HG03565 (cell line): ENCODE results near the gene TMCC1.
"Not testable (repeated sequence)": the region's sequence is repeated elsewhere in the genome, so short reads cannot be mapped to it uniquely, and the experiment has no call there.

Source experiments
- ATAC-seq: cut with Tn5 transposase; IDR thresholded peaks from one replicate; pipeline ENCODE4 v1.9.1; 2021; ENCODE audit warnings: mild to moderate bottlenecking, moderate library complexity; ENCODE audit not compliant: unreplicated experiment

TMCC1 gene

GRCh38 chr3:129613367-129613740, 280.2 kb downstream of the TMCC1 start:
- ATAC-seq: no peak

DNA sequence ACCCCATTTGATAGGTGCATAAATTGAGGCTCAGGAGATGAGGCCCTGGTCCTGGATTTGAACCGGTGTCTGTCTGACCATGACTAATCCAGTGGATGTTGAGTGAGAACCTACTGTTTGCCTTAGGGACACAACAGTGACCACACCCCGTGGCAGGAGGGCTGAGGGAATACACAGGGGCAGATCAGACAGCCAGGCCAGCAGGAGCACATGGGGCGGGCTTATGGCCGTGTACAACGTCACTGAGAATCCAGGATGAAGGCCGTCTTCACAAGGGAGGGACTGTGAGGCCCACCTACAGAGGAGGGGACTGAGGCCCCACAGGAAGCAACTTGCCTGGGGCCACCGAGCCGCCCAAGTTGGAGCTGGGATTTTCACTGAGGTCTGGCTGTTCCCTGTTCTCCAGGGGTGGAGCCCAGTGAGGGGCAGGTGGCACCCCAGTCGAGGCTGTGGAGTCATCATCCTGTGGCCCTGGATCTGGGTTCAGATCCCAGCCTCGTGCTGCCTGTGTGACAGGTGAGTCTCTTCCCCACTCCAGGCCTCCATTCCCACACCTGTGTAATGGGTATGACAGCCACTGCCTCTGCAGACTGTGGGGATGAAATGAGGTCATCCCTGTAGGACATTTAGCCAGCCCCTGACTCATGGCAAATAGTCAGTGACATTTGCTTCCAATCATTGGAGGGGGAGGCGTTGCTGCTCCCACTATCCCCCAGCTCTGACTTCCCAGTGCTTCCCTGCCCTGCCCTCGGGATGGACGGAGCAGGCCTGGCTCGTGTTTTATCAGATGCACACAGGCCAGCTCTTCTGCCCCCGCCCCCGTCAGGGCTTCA, 280.8 kb downstream of the TMCC1 start:
- ATAC-seq: no peak

DNA sequence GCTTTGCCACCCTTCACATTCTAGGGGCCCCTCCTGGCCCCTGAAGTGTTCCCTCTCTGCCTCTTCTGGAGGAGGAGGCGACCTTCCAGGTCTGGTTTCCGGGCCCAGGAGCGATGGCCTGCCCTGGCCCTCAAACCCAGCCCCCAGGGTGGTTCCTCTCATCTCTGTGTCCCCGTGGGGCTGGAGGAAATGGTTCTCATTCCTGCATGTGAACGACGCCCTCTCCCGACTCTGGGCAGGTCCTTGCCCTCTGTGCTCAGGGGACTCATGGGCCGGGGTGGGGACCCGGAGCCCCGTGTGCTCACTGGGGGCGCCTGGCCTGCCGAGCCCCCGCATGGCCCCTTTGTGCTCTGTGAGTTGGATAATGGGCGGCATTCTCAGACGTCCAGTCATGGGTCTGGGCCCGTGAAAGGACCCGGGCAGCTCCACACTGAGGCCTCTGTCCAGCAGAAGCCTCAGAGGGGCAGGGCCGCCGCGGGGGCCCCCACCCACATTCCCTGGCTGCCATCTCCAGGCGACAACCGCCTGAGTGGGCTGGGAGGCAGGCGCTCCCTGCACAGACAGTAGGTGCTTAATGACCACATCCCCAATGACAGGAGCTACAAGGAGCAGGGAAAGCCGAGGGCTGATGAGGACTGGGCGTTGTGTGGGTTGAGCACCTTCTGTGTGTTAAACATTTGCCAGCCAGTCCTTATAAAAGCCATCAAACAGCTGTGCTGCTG, 281.5 kb downstream of the TMCC1 start:
- ATAC-seq: no peak

DNA sequence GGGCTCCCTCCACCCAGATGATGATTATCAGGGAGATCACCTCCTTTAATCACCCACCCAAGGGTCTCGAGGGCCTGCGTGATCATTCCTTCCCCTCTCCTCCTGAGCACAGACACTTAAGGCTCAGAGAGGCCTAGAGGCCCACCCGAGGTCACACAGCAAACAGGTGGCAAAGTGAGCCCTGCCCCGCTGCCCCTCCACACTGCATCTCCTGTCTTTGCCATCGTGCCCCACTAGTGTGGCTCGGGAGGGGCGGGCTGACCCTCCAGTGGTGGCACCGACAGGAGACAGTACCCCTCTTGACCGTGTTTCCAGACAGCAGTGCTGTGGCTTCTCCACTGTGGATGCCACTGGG, 282.1 kb downstream of the TMCC1 start:
- ATAC-seq: no peak

- ATAC-seq: not testable (repeated sequence)
Observed at GRCh38 chr3:129610794-129611445, 282.6 kb downstream of the TMCC1 start.

DNA sequence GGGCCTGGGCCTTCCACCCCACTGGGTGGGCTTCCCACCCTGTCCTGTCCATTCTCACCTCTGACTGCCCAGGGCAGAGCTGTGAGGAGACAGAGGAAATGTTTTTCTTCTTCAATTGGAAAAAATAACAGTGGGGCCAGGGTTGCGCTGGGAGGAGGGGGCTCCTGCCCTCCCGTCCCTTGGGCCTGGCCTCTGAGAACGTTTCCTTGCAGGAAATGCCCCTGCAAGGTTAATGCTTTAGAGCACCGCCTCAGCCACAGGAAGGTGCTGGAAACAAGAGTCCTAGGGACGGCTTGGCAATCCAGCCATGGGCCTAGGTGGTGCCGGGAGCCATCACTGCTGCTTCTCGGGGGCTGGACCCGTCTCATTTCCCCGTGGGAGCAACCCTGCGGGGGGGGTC, 283.2 kb downstream of the TMCC1 start:
- no peak for ATAC-seq

GRCh38 chr3:129609591-129610182, 283.8 kb downstream of the TMCC1 start:
- no peak for ATAC-seq

DNA sequence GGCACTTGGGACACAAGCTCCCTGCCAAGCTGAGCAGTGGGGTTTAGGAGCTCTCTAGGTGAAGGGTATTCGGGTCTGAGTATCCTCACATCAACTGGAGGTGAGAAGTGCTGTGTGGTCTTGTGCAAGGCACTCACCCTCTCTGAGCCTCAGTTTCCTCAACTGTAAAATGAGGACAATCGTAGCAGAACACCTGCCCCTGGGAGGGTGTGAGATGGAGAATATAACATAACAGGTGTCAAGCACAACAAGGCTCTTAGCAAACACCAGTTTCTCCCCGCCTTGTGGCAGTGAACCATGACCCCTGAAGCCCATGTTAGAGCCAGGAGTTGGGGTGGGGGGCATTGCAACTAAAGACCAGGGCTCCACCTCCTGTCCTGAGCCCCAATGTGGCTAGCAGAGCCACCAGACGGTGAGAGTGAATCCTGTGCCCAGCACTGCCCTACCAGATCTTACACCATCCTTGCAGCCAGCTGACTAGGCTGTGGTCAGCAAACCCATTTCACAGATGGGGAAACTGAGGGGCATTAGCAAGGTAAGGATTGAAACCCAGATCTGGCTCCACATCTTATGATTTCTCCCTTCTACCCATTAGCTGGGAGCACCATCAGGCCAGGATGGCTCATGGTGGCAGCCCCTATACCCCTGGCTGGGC, 284.4 kb downstream of the TMCC1 start:
- no peak for ATAC-seq

DNA sequence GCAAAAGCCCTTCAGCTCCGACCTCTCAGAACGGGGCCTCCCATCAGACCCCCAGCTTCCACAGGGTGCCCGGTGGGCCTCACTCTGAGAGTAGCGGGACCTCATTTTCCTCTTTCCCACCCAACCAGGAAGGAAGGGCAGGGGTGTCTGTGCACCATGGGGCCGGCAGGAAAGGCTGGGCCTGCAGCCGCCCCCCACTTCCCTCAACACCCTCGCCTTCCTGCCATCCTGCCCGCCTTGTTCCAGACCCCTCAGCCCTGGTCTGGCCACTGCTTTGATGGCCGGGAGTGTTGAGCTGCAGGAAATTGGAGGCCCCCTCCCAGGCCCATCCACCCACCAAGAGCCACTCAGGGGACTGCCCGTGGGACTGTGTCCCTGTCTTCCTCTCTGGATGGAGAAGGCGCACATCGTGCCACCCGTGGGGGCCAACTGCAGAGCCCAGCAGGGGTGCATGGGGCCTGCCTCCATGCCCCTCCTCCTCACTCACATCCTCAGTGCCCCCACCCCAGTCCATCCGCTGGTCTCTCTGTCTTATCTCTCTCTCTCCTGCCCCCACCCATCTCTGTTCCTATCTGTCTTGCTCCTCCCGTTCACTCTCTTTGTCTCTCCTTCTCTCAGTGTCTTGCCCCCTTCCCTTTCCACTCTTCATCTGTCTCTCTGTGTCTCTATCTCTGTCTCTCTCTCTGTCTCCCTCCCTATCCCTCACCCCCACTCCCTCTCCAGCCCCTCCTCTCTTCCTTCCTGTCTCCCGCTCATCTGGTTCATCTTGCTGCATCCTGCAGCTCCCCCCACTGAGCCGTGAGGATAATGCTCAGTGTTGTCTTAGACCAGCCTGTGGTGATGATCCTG, 285.2 kb downstream of the TMCC1 start:
- no peak for ATAC-seq

- no peak for ATAC-seq
Observed at GRCh38 chr3:129607391-129608068, 286.0 kb downstream of the TMCC1 start.

DNA sequence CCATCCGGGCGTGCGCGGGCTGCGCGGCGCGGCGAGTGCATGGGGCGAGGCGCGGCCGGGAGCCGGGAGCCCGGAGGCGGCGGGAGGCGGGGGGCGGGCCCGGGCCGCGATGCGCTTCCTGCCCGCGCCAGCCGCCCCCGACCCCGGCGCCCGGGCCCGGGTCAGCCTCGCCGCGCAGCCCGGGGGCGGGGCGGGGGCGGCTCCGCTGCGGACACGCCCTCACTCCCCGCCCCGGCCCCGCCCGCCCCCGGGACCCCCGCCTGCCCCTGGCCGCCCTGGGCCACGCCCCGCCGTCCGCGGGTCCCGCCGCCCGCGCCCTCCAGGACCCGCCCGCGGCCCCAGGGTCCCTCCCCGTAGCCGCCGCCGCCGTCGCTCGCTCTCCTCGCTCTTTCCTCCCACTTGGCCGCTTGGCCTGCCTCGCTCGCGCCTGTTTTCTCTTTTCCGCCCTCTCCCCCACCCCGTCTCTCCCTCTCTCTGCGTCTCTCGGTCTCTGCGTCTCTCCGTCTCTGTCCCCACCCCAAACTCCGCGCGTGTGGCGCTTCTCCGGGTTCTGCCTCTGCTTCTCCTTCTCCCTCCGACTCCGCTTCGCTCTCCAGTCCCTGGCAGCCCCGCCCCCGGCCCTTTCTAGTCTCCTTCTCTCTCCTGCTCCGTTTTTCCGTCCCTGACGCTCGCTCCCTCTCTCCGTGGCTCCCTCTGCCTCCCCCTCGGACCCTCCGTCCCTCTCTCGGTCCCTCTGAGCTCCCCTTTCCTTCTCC, 286.7 kb downstream of the TMCC1 start, which contains the start of gene PLXND1:
PLXND1 (minus strand) TSS at position 41 of the 755 bp plus-strand sequence; CDS start at position 4, 37 bp downstream.
- no peak for ATAC-seq

DNA sequence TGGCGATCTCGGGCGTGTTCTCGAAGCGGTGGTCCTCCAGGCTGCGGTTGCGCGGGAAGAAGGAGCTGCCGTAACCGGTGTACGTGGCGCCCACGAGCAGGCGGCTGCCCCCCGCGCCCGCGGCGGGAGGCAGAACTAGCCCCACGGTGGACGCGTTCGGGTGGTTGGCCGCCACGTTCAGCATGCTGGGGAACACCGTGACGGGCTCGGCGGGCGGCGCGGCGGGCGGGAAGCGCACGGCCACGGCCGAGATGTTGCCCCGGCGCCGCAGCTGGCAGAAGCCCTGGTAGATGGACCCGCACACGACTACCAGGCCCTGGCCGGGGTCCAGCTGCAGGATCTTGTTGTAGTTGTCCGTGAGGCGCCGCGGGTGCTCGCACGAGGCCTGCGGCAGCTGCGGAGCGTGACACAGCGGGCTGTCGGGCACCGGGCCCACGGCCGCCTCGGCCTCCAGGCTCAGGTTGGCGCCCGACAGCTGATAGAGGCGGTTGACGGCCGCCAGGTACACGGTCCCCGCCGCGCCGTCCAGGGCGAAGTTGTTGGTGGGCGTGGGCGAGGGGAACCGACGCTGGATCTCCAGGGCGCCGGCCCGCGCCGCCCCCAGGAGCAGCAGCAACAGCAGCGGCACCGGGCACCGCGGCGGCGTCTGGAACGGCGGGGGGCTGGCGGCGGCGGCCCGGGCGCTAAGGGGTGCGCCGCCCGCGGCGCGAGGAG, 287.4 kb downstream of the TMCC1 start:
- ATAC-seq: no peak

- no peak for ATAC-seq
Observed at GRCh38 chr3:129605203-129605921, 288.1 kb downstream of the TMCC1 start.

- ATAC-seq: no peak
Observed at GRCh38 chr3:129604767-129605166, 288.7 kb downstream of the TMCC1 start.

GRCh38 chr3:129603991-129604749, 289.3 kb downstream of the TMCC1 start:
- no peak for ATAC-seq

DNA sequence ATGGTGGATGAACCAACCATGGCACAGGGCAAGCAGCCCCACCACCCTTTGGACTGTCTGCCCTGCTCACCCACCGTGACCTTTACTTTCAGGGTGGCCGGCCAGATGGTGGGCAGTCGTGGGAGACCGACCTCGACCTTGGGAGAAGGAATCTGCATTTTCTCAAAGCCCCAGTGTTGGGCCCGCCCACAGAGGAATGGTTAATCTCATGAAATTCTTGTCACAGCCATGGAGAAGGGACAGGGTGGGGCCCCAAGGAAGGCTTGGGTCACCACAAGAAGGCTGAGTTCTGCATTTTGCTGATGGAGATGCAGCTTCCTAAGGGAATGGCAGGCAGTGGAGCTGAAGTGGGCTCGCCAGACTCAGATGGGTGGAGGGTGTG, 290.0 kb downstream of the TMCC1 start:
- ATAC-seq: no peak
